Common myeloid progenitor, CD34-positive (primary cell): ENCODE data around the gene RGPD3.

ENCODE experiments used
- CTCF ChIA-PET: fragments of 350-600 bp; sonication (Branson Sonifier 250); formaldehyde crosslinking; loops from one replicate; lab custom pipeline; 2021; ENCODE audit warnings: antibody characterized with exemption; lab: Charles Lee
- POLR2A ChIA-PET: fragments of 350-600 bp; sonication (Branson Sonifier 250); formaldehyde crosslinking; loops from one replicate; lab custom pipeline; 2021; ENCODE audit warnings: antibody characterized with exemption; lab: Charles Lee
- DNase-seq, 3 donors: peaks; one replicate each; pipeline versions ENCODE4 v3.0.0 to v3.0.0-alpha.2; 2013
- H3K27ac ChIP-seq, 2 experiments: 1 replicate in 1 of 2; 2 replicates in 1 of 2; pipeline ENCODE4 v1.7.0; 2013; ENCODE audit warnings: inconsistent platforms in 2 of 2, low read length in 2 of 2, mild to moderate bottlenecking in 2 of 2, low read depth in 1 of 2, moderate library complexity in 1 of 2; ENCODE audit not compliant: severe bottlenecking in 2 of 2, insufficient read depth in 1 of 2, poor library complexity in 1 of 2
- H3K27me3 ChIP-seq, 5 experiments: replicated peaks in 2 of 5; 1 replicate in 3 of 5; 2 replicates in 2 of 5; pipeline versions ENCODE4 v1.6.1 to v1.7.0; 2013; ENCODE audit warnings: low read length in 4 of 5, mild to moderate bottlenecking in 2 of 5, moderate library complexity in 2 of 5, inconsistent platforms in 1 of 5; ENCODE audit not compliant: insufficient read depth in 5 of 5, control insufficient read depth in 4 of 5
- H3K36me3 ChIP-seq, 4 experiments: 1 replicate in 2 of 4; 2 replicates in 2 of 4; pipeline versions ENCODE4 v1.6.1 to v1.7.0; 2013; ENCODE audit warnings: low read length in 3 of 4, control low read depth in 1 of 4, mild to moderate bottlenecking in 1 of 4; ENCODE audit not compliant: control insufficient read depth in 4 of 4, insufficient read depth in 4 of 4
- H3K4me1 ChIP-seq, 4 experiments: 1 replicate in 3 of 4; 2 replicates in 1 of 4; pipeline versions ENCODE4 v1.6.1 to v1.7.1; 2013; ENCODE audit warnings: low read length in 3 of 4, mild to moderate bottlenecking in 3 of 4, control low read depth in 1 of 4, inconsistent platforms in 1 of 4, moderate library complexity in 1 of 4; ENCODE audit not compliant: control insufficient read depth in 4 of 4, insufficient read depth in 4 of 4; ENCODE audit errors: control extremely low read depth in 1 of 4
- H3K4me3 ChIP-seq, 7 experiments: 1 replicate in 4 of 7; 2 replicates in 3 of 7; pipeline versions ENCODE4 v1.5.1 to v1.7.0; 2013; ENCODE audit warnings: mild to moderate bottlenecking in 7 of 7, low read length in 6 of 7, moderate library complexity in 6 of 7, inconsistent platforms in 2 of 7, low read depth in 2 of 7, control low read depth in 1 of 7; ENCODE audit not compliant: insufficient read depth in 4 of 7, control insufficient read depth in 1 of 7; ENCODE audit errors: extremely low read depth in 1 of 7
- H3K9me3 ChIP-seq, 5 experiments: 1 replicate in 4 of 5; 2 replicates in 1 of 5; pipeline versions ENCODE4 v1.6.1 to v1.7.1; 2013; ENCODE audit warnings: low read length in 4 of 5, mild to moderate bottlenecking in 2 of 5, inconsistent platforms in 1 of 5, low read depth in 1 of 5, moderate library complexity in 1 of 5; ENCODE audit not compliant: control insufficient read depth in 4 of 5, insufficient read depth in 2 of 5; ENCODE audit errors: control extremely low read depth in 1 of 5
- whole genome bisulfite sequencing: methylation state at CpG from one replicate; pipeline ENCODE4 v1.1.5; 2013; ENCODE audit not compliant: insufficient coverage; 5-methylcytosine and 5-hydroxymethylcytosine counted together

RGPD3 gene

DNA sequence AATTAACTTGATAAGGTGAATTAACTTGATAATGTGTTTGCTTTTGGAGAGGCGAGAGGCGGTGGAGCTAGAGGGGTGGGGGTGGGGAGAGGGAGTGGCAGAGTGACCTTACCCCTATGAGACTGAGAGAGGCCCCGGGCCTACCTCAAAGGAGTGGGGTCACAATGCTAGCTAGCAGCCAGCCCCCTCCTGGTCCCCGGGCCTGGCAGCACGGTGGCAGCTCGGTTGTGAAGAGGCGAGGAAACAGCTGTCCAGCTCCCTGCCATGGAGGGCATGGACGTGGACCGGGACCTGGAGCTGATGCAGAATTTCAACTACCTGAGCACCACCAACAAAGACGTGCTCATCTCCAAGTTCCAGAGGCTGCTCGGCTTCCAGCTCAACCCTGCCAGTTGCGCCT, 123.9 kb downstream of the RGPD3 start:
- Histone ChIP-seq H3K27me3 (no peaks in the 10 kb centered on the region), H3K27ac (no peak overlapping the region), H3K4me1 (no peaks in the 10 kb centered on the region), H3K9me3 (peaks cover 0 to 2% (median 0%) of the 10 kb centered on the region in 5 experiments), H3K36me3 (no peaks in the 10 kb centered on the region), H3K4me3 (no peak overlapping the region)
- POLR2A ChIA-PET = no interaction called here
- CTCF ChIA-PET = no interaction called here
- 97% methylated on average over 11 of the region's 12 CpGs for WGBS
- DNase-seq = no peak

DNA sequence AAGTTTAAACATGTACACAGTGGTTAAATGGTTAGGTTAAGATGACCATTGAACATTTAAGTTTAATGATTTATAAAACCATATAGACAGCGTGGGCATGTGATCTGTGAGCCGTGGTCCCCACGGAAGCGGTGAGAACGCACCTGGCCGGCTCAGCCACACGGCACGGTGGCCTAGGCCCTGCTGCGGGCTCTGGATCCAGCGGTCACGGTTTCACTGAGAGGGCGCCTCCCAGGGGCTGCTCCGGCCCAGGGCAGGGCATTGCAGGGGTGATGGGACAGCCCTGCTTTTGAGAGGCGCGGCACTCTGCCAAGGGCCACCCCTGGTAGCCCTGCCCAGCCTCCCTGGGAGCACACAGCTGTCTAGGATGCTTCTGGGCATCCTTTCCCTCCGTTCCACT, 124.9 kb downstream of the RGPD3 start:
- Histone ChIP-seq H3K9me3 (peaks cover 0 to 2% (median 0%) of the 10 kb centered on the region in 5 experiments), H3K36me3 (no peaks in the 10 kb centered on the region), H3K4me1 (no peaks in the 10 kb centered on the region), H3K4me3 (no peak overlapping the region), H3K27ac (no peak overlapping the region), H3K27me3 (no peaks in the 10 kb centered on the region)
- DNase-seq = no peak
- ChIA-PET CTCF (no interaction called here), POLR2A (no interaction called here)
- WGBS = 99% methylated on average over 14 of the region's 16 CpGs

- no peak overlapping the region for H3K4me3 ChIP-seq
- no peak overlapping the region for H3K27ac ChIP-seq
- WGBS = 99% methylated on average over 22 of the region's 25 CpGs
- no peaks in the 10 kb centered on the region for H3K4me1 ChIP-seq
- no peaks in the 10 kb centered on the region for H3K36me3 ChIP-seq
- peaks cover 0 to 2% (median 0%) of the 10 kb centered on the region in 5 experiments for H3K9me3 ChIP-seq
- ChIA-PET CTCF (no interaction called here), POLR2A (no interaction called here)
- DNase-seq = no peak
- H3K27me3 ChIP-seq = no peaks in the 10 kb centered on the region
Observed at GRCh38 chr2:106342831-106343251, 125.4 kb downstream of the RGPD3 start.

- peaks cover 0 to 2% (median 0%) of the 10 kb centered on the region in 5 experiments for H3K9me3 ChIP-seq
- DNase-seq = no peak
- ChIA-PET POLR2A (no interaction called here), CTCF (interaction anchor here (1.3 kb wide), 1 partner anchor 19 kb away, joined by 3 read pairs; no protein-coding TSS in a partner anchor)
- H3K27me3 ChIP-seq = no peaks in the 10 kb centered on the region
- 100% methylated on average over 5 of the region's 5 CpGs for WGBS
- H3K4me1 ChIP-seq = no peaks in the 10 kb centered on the region
- no peaks in the 10 kb centered on the region for H3K36me3 ChIP-seq
- H3K4me3 ChIP-seq = no peak overlapping the region
- no peak overlapping the region for H3K27ac ChIP-seq
Observed at GRCh38 chr2:106341666-106342065, 126.5 kb downstream of the RGPD3 start.
